Activated CD8-positive, alpha-beta memory T cell treated with anti-CD3 and anti-CD28 coated beads, Interleukin-2, amount 50 U/mL, for 1 hour (primary cell): ENCODE data around the gene SMAD3.

ENCODE experiments used
- DNase-seq: peaks from one replicate; pipeline ENCODE4 v3.0.0-alpha.2; 2020; ENCODE audit errors: extremely low read depth

The SMAD3 gene

DNA sequence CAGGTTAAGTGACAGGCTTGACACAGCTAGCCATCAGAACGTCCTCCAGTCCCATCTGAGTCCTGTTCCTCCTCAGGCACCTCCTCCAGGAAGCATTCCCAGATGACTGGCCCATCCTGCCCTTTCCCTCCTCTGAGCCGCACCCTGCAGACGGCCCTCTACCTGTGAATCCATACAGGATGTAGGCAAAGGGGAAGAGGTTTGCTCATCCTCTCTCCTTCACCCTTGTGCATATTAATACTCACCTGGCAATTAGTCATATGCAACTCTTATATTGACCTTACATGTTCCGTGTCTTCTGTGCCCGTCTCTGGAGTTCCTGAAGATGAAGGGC lies 61.9 kb downstream of the SMAD3 start:
- no peak for DNase-seq

GRCh38 chr15:67127965-67128364 lies 62.6 kb downstream of the SMAD3 start:
- DNase-seq, result no peak

DNA sequence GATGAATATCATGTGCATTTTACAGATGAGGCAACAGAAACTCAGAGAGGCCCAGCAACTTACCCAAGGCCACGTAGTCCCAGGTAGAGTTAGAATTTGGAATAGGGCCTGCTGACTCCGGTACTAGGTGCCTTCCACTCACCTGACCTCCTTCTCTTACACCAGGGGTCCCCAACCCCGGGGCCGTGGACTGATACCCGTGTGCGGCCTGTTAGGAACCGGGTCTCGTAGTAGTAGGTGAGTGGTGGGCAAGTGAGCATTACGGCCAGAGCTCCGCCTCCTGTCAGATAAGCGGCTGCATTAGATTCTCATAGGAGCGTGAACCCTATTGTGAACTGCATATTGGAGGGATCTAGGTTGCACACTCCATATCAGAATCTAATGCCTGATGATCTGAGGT lies 64.8 kb downstream of the SMAD3 start:
- no peak for DNase-seq

DNA sequence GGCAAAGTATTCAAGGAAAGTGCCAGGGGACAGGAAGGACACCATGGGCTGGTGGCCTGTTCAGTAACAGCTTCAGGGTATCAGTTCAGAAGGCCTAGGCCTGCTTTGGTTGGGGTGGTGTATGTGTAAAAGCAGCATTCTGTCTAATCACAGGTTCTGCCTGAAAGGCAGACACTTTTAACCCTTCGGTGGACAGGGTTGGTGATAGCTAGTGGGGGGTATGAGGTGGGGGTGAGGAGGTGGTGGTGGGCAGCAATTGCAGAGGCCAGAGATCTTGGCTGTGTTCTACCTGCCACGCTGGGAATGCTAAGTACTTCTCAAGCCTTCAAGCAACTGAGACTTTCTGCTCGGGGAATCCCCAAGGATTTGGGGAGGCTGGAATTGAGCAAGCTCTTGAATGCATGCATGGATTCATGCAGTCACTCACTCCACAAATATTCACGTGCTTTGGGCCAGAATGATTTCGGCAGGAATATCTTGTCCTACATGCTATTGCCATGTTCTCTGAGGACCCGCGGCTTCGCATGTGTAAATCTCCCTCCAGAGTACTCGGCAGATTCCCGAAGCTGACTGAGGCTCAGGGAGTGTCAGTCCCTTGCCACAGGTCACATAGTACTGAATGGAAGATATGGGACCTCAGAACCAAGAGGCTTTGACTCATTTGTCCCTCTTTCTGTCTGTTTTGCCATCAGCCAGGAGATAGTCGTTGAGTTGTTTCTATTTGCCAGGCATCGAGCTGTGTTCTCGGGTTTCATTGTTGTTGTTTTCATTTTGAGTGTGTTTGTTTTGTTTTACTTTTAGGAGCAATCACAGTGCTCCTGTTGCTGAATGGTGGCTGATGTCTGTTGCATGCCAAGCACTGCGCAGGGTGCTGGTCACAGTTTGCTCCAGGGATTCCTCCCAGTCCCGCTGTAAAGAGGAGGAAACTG lies 65.5 kb downstream of the SMAD3 start:
- no peak for DNase-seq

DNA sequence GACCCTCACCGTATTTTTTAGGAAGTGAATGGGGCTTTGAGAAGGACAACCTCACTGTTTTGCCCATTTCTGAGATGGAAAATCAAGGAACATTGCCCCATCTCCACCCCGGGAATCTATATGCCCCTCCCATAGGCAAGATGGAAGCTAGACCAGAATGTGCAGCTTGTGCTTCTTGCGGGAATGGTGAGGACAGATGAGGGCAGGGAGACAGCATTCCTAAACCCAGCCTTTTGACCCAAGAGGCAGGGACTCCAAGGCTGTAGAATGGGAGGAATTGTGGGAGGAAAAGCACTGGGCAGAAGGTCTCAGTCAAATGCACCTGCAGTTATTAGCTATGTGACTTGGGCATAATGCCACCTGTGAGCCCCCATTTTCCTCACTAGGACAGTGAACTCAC lies 66.9 kb downstream of the SMAD3 start:
- no peak for DNase-seq

DNA sequence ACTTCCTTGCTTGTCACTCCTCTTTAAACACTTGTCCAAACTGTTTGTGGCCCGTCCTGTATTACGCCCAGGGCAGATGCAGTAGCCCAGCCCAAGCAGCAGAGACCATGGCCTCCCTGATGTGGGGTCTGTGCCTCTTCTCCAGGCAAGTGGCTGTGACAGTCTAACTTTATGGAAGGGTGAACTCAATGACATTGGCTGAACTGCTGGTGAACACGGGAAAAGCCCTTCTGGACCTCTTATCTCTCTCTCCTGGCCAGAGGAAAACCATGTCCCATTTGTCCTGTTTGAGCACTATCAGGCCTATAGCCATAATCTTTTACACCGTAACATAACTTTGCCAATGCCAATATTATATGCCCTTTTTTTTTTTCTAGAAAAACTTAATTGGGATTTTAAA lies 67.6 kb downstream of the SMAD3 start:
- DNase-seq, result no peak

DNA sequence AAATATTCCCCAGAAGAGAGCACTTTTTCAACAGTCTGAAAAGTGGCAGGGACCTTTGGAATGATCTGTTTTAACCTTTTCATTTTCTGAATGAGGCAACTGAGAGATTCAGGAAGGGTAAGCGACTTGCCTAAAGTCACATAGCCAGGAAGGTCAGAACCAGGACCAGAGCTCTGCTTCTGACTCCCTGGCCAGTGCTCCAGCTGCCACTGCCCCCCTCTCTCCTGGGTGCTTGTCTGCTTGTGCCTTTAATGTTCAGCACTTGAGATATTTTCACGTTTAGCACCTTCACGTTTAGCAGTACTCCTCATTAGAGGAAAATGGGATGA lies 68.3 kb downstream of the SMAD3 start:
- DNase-seq, result no peak

GRCh38 chr15:67134067-67134838 lies 68.9 kb downstream of the SMAD3 start:
- peak; percentile 54 for DNase-seq

- DNase-seq, result no peak
Observed at GRCh38 chr15:67134871-67135492, 69.6 kb downstream of the SMAD3 start.

GRCh38 chr15:67135494-67135893 lies 70.1 kb downstream of the SMAD3 start:
- no peak for DNase-seq

- DNase-seq, result no peak
Observed at GRCh38 chr15:67136802-67137201, 71.4 kb downstream of the SMAD3 start.

- DNase-seq, result no peak
Observed at GRCh38 chr15:67137319-67137718, 71.9 kb downstream of the SMAD3 start.

DNA sequence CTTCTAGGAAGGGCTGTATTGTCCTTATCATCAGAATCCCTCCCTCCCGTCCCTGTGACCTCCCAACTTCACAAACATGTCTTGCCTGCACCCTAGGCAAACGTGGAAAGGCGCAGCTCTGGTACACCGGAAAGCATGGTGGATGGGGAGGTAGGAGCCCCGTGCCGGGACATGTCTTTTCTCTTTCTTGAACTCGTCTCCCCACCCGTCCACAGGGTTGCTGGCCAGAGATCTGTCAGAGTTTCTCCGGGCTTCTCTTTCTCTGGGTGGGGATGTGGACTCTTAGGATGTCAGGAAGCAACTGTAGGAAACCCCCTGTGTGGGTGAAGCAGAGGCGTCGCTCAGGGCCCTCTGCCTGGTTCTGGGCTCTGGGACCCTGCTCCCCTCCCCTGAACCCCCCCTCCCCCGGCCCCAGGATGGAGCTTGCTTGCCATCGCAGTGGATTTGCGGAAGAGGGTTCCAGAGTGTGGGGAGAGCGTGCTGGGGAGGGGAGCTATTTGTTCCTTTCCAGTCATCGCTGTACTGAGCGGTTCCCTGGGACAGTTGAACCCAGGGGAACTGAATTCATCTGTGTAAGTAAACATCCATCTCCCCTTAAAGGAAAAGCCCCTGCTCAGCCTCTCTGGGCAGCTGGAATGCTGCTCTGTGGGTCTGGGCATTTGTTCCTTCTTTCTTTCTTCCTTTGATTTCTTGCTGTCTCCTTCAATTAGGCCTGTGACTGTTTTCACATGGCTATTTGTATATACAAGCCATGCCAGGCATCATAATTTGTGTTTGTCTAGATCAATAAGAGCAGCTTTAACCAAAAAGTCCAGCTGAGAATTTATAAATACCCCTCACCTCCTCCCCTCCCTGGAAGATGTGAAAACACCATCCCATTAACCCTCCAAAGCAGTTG lies 72.8 kb downstream of the SMAD3 start:
- no peak for DNase-seq

DNA sequence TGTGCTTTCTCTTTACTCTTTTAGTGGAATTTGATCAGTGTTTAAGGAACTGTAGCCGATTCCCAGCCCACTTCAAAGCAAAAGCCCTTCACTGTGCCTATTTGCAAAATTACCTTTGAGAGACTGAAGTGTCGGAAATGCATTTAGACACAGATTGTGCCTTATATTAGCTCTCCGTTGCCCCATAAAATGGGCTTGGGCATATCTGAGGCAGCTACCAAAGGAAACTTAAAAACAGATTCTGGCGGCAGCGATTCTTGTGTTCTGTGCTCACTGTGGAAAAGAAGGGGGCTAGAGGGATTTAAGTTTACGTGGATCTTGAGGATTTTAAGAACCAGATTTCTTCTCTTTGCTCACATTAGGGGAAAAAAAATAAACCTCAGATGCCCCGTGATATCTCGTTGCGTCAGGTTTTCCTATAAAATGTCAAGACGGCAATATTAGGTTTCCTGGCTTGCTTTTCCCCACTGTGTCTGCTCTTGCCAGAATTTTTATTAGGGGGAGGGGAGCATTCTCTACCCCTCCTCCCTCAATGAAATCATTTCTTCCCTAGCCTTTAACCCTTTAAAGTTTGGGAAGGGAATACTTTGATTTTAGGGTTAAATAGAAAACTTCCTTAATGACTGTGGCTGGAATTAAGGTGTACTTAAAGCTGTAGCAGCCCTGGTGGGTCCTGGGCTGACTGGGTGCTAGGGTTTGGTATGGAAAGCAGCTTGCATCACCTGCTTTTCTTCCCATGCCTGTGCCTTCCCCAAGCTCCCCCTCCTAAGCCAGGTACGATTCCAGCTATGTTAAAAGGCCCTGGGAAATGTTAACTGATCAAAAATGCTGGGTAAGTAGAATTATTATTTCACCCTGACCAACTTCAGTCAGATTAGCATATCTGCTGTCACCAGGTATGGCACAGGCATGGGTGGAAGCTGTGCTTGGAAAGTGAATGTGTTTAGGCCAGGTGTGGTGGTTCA lies 73.8 kb downstream of the SMAD3 start:
- no peak for DNase-seq

DNA sequence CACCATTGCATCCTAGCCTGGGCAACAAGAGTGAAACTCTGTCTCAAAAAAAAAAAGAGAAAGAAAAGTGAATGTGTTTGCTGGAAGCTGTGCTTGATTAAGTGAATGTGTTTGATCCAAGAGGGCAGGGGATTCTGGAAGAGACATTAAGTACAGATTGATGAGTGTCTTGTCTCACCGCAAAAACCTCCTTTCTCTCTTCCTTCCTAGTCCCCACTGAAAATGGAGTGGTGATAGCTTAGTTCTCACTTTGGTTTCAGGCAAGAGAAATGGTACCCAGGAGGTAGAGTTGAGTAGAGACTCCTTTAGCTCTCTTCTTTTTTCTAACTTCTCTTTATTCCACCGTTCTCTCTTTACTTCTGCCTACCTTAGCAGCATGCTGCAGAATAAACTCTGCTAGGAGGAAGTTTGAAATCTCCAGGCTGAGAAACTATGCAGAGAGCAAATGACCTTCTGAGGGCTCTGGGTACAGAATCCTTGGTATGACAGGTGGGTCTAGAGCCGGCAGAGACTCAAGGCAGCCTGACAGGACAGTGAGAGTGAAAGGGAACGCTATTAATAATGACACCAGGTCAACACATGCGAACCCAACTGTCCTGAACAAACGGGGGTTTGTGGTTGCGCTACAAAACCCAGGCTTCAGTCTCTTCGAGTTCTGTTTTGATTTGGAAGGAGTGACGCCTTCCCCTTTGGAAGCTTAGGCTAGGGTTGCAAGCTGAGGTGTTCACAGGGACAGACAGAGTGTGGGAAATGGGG lies 74.9 kb downstream of the SMAD3 start:
- no peak for DNase-seq

DNA sequence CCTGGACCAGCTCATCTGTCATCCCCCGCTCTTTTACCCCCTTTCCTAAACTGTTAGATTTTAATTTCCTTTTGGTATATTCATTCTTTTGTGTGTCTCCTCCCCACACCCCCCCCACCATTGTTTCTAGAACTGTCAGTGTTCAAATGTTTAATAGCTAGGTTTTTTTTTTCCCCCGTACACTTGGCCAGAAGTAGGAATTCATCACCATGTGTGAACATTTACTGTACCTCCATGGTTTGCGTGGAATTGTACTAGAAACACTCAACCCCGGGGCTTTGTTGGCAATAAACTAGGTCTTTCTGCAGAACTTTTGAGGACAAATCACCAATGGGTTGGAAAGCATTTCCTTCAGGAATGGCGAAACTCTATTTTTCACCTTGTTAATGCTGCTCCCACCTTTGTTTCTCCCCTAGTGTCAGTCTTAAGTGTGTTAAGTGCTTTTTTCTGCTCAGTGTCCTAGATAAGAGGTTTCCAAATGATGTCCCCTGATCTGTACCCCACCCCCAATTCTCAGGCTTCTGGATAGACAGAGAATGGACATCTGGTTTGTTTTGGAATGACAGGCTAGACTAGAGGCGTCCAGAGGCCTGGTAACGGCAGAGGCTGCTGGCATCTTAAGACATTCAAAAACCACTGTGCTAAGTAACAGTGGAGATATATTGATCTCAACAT lies 76.8 kb downstream of the SMAD3 start:
- no peak for DNase-seq

DNA sequence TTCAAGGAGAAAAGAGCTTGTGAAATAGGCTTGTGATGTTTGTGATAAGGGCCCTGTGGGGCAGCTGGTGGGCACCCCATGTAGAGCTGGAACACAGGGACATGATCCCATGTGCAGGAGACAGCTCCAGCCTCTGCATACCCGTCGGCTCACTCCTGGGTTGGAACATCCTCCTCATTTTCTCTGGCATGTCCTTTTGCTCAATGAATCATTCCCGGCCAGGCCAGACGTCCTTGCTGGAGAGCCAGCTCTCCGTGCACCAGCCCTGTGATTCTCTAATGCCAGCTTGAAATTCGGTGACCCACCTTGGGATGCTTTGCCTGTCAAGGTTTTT lies 77.3 kb downstream of the SMAD3 start:
- no peak for DNase-seq

DNA sequence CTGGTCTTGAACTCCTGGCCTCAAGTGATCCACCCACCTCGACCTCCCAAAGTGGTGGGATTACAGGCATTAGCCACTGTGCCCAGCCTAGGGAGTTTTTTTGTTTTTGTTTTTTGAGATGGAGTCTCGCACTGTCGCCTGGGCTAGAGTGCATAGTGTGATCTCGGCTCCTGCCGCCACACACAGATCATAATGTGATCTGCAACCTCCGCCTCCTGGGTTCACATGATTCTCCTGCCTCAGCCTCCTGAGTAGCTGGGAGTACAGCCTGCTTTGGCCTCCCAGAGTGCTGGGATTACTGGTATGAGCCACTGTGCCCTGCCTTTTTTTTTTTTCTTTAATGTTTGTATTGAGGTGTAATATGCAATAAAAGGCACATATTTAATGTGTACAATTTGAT lies 78.2 kb downstream of the SMAD3 start:
- no peak for DNase-seq

GRCh38 chr15:67144609-67145311 lies 79.4 kb downstream of the SMAD3 start:
- DNase-seq, result no peak
